Muscle of arm (tissue), 12 donors: ENCODE results near the gene CHD1. TPM values are rescaled to one million over a fixed set of nuclear protein-coding genes. Genes with fewer than 3 reads are reported as not detected.

Experiments used
- DNase-seq: peaks from one replicate; pipeline ENCODE4 v3.0.0-alpha.2; 2013
- polyA plus RNA-seq, 12 donors: library from polyadenylated mRNA; unstranded; fragments of 120-200 nt; gene quantifications; one replicate each; pipeline ENCODE4 v1.2.1, GENCODE V29; 2013; ENCODE audit not compliant: insufficient read length in 12 of 12

CHD1 gene
- polyA plus RNA-seq, 12 donors = 23.0 to 81.1 (median 37.8) TPM; not detected in 1

- peak; percentile 78 for DNase-seq
These were observed 11.8 kb upstream of the CHD1 start for GRCh38 chr5:98940581-98940980.

- DNase-seq = no peak
These were observed 9.7 kb upstream of the CHD1 start for GRCh38 chr5:98938464-98938863.

GRCh38 chr5:98936948-98937715 is 8.3 kb upstream of the CHD1 start:
- no peak for DNase-seq

GRCh38 chr5:98935206-98935605 is 6.4 kb upstream of the CHD1 start:
- DNase-seq = no peak

- no peak for DNase-seq
These were observed 5.7 kb upstream of the CHD1 start for GRCh38 chr5:98934546-98934945.

GRCh38 chr5:98933445-98934072 is 4.8 kb upstream of the CHD1 start:
- DNase-seq = no peak

- no peak for DNase-seq
These were observed 2.4 kb upstream of the CHD1 start for GRCh38 chr5:98930972-98931762.

GRCh38 chr5:98929710-98930298 is 997 bp upstream of the CHD1 start:
- no peak for DNase-seq

- DNase-seq = peak; percentile 81
These were observed 576 bp downstream of the CHD1 start for GRCh38 chr5:98927989-98928872.

- DNase-seq = peak; percentile 73
These were observed 1.4 kb downstream of the CHD1 start for GRCh38 chr5:98927242-98927988.

GRCh38 chr5:98923966-98924365 is 4.8 kb downstream of the CHD1 start:
- DNase-seq = no peak

- DNase-seq = no peak
These were observed 6.8 kb downstream of the CHD1 start for GRCh38 chr5:98921947-98922505.

GRCh38 chr5:98917433-98917832 is 11.4 kb downstream of the CHD1 start:
- no peak for DNase-seq

- DNase-seq = no peak
These were observed 12.3 kb downstream of the CHD1 start for GRCh38 chr5:98916540-98916939.

GRCh38 chr5:98913911-98914310 is 14.9 kb downstream of the CHD1 start:
- no peak for DNase-seq

GRCh38 chr5:98911280-98912040 is 17.3 kb downstream of the CHD1 start:
- DNase-seq = no peak

- no peak for DNase-seq
These were observed 19.4 kb downstream of the CHD1 start for GRCh38 chr5:98909363-98909762.

- no peak for DNase-seq
These were observed 20.9 kb downstream of the CHD1 start for GRCh38 chr5:98907951-98908350.

GRCh38 chr5:98906756-98907355 is 22.0 kb downstream of the CHD1 start:
- no peak for DNase-seq
